GM21423 (cell line): ENCODE measurements around the gene CLDN3.

Source experiments
- ATAC-seq: cut with Tn5 transposase; IDR thresholded peaks from one replicate; pipeline ENCODE4 v1.9.1; 2021; ENCODE audit warnings: mild to moderate bottlenecking, moderate library complexity; ENCODE audit not compliant: unreplicated experiment

The CLDN3 gene

GRCh38 chr7:73773700-73774517 lies 3.8 kb upstream of the CLDN3 start:
- ATAC-seq: no peak

- no peak for ATAC-seq
Observed at GRCh38 chr7:73770860-73771670, 995 bp upstream of the CLDN3 start.

GRCh38 chr7:73769481-73770001 lies 529 bp downstream of the CLDN3 start:
- ATAC-seq: no peak

- ATAC-seq: no peak
Observed at GRCh38 chr7:73768641-73769480, 1.2 kb downstream of the CLDN3 start.

- ATAC-seq: no peak
Observed at GRCh38 chr7:73766556-73767229, 3.4 kb downstream of the CLDN3 start.

- no peak for ATAC-seq
Observed at GRCh38 chr7:73762659-73762999, 7.4 kb downstream of the CLDN3 start.

GRCh38 chr7:73761854-73762658 lies 8.0 kb downstream of the CLDN3 start:
- no peak for ATAC-seq

GRCh38 chr7:73758581-73759138 lies 11.4 kb downstream of the CLDN3 start:
- ATAC-seq: no peak

GRCh38 chr7:73749931-73750776 lies 19.9 kb downstream of the CLDN3 start:
- no peak for ATAC-seq

GRCh38 chr7:73746378-73746777 lies 23.7 kb downstream of the CLDN3 start:
- no peak for ATAC-seq

- ATAC-seq: no peak
Observed at GRCh38 chr7:73742753-73743641, 27.1 kb downstream of the CLDN3 start.

- no peak for ATAC-seq
Observed at GRCh38 chr7:73742338-73742752, 27.7 kb downstream of the CLDN3 start.

- ATAC-seq: no peak
Observed at GRCh38 chr7:73741600-73741999, 28.5 kb downstream of the CLDN3 start.

GRCh38 chr7:73740771-73741170 lies 29.3 kb downstream of the CLDN3 start:
- no peak for ATAC-seq

- ATAC-seq: no peak
Observed at GRCh38 chr7:73740212-73740611, 29.9 kb downstream of the CLDN3 start.

GRCh38 chr7:73739387-73739767 lies 30.7 kb downstream of the CLDN3 start:
- no peak for ATAC-seq

- peak; percentile 88 for ATAC-seq
Observed at GRCh38 chr7:73738612-73739386, 31.3 kb downstream of the CLDN3 start, which contains the start of gene ABHD11. Gene ABHD11, minus strand, starts transcription at chr7:73738802. Its CDS starts 32 bp downstream, at chr7:73738770.
